GM21526 (cell line): ENCODE measurements around the gene SPIN1.

Experiments
- ATAC-seq: cut with Tn5 transposase; IDR thresholded peaks from one replicate; pipeline ENCODE4 v1.9.1; 2021; ENCODE audit warnings: moderate library complexity; ENCODE audit not compliant: unreplicated experiment, low FRiP score

The SPIN1 gene

GRCh38 chr9:88429595-88430430, 41.6 kb downstream of the SPIN1 start:
- ATAC-seq = no peak

DNA sequence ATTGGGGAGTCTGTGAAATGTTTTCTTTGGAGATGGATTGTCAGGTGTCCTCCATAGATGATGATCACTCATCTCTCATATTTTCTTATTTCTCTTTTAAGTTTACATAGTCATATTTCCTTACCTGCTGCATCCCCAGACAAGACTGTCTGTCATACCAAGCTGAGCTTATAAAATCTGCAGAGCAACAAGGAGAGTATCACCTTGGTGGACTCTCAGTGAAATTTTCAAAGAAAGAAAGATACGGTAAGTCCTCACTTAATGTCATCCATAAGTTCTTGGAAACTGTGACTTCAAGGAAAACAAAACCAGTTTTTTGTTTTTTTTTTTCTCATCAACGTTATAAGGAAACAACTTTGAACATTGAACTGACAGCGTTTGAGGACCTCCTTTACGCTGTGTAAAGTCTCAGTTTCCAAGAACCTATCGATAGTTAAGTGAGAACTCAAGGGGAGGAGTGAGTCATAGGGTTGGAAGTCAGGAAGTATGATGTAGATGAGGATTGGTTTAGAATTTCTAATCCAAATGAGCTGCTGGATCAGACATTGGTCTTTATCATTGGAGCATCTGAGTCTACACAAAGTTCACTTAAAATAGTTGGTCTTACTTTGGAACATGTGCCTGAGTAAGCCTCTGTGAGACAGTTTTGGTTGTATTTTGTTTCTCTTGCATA, 45.5 kb downstream of the SPIN1 start:
- ATAC-seq = no peak

- ATAC-seq = no peak
Measured at GRCh38 chr9:88435336-88435735, 47.1 kb downstream of the SPIN1 start.

GRCh38 chr9:88436379-88436778, 48.1 kb downstream of the SPIN1 start:
- ATAC-seq = no peak

DNA sequence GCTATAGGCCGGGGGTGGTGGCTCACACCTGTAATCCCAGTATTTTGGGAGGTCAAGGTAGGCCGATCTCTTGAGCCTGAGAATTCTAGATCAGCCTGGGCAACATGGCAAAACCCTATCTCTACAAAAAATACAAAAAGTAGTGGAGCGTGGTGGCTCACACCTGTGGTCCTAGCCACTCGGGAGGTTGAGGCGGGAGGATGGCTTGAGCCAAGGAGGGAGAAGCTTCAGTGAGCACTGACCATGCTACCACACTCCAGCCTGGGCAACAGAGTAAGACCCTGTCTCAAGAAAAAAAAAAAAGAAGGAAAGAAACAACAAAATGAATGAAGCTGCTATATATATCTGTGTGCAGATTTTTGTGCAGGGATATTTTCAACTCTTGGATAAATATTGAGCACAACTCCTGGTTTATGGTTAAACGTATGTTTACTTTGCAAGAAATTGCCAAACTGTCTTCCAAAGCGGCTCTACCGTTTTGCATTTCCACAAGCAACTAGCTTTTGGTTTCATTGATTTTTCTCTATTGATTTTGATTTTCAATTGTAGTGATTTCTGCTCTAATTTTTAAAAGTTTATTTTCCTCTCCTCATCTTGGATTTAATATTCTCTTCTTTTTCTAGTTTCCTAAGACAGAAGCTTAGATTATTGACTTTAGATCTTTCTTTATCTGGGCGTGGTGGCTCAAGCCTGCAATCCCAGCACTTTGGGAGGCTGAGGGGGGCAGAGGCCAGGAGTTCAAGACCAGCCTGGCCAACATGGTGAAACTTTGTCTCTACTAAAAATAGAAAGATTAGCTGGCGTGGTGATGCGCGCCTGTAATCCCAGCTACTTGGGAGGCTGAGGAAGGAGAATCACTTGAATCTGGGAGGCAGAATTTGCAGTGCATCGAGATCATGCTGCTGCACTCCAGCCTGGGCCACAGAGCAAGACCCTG, 49.2 kb downstream of the SPIN1 start:
- no peak for ATAC-seq

DNA sequence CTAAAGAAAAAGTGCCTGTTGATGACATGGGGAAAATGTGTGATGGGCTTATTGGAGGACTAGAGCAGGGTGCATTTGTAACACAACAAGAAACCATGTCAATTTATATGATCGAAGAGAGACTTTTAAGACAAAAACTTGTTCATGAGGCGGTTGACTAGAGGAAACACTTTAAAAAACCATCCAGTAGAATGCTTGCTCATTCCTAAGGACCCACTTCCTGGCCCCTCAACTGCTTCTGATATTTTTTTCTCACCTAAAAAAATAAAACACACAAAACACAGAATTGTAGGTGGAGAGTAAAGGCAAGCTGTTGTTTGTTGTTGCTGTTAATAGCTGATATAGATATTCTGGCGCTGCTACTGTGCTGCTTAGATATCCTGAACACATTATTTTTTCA, 50.6 kb downstream of the SPIN1 start:
- ATAC-seq = no peak

DNA sequence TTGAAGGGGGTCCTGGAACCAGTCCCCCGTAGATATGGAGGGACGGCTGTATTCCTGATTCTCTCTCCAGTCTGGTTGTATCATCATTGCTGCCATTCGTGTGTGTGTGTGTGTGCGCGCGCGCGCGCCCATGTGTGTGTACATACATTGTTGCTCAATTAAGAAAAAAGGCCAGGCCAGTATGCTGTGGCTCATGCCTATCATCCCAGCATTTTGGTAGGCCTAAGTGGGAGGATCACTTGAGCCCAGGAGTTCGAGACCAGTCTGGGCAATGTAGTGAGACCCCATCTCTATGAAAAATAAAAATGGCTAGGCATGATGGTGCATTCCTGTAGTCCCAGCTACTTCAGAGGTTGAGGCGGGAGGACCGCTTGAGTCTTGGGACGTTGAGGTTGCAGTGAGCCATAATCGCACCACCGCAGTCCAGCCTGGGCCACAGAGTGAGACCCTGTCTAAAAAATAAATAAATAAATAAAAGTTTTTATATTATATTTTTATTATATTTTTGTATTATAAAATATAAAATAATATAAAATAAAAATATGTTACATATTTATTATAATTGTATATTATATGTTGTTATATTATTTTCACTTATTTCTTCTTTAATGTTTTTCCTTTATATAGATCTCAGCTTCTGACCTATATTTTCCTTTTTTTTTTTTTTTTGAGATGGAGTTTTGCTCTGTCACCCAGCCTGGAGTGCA, 53.2 kb downstream of the SPIN1 start:
- ATAC-seq = no peak

GRCh38 chr9:88443480-88444113, 55.4 kb downstream of the SPIN1 start:
- ATAC-seq = no peak

GRCh38 chr9:88446728-88447127, 58.5 kb downstream of the SPIN1 start:
- ATAC-seq = no peak

DNA sequence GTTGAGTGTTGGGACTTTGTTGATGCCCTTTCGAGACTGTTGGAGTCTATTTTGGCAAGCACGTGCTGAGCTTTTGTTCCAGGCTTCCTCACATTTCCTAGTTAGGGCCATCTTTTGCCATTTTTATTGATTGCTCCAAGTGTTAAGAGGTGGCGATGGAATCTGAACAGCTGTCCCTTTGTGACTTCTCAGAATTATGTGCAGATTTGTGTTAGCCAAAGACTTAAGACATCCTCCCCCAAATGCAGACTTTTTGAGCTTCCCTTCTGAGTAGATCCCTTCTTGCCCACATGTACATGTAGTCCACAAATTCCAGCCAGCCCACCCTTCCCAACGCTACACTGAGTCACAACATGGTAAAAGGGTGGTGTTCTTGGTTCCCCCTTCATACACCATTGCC, 59.2 kb downstream of the SPIN1 start:
- ATAC-seq = no peak

GRCh38 chr9:88451160-88451559, 62.9 kb downstream of the SPIN1 start:
- ATAC-seq = no peak

DNA sequence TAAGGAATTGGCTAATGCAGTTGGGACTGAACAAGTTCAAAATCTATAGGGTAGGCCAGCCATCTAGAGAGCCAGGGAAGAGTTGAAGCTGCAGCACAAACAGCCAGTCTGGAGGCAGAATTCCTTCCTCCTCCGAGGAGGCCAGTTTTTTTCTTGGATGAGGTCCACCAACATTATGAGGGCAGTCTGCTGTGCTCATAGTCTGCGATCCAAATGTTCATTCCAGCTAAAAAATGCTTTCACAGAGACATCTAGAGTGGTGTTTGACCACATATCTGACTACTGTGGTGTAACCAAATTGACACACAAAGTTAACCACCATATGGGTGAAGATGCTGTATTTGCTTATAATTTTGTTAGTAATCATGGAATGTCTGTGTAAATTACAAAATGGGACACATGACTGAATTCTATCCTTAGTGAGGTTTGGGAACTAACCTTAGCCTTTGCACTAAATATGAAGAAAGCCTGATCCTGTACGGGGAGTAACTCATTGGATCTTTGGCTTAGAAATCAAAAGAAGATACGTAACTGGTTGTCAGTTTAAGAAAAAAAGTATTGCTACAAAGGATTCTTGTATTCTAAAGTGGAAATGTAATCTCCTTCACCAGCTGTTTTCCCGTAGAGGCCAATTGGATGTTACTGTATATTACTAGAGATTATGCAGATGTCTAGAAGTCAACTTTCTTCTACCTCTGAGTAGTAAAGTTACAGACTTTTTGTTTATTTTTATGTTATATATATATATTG, 70.6 kb downstream of the SPIN1 start:
- no peak for ATAC-seq

GRCh38 chr9:88460587-88461332, 72.5 kb downstream of the SPIN1 start:
- ATAC-seq = no peak

- ATAC-seq = no peak
Measured at GRCh38 chr9:88462191-88462590, 73.9 kb downstream of the SPIN1 start.

DNA sequence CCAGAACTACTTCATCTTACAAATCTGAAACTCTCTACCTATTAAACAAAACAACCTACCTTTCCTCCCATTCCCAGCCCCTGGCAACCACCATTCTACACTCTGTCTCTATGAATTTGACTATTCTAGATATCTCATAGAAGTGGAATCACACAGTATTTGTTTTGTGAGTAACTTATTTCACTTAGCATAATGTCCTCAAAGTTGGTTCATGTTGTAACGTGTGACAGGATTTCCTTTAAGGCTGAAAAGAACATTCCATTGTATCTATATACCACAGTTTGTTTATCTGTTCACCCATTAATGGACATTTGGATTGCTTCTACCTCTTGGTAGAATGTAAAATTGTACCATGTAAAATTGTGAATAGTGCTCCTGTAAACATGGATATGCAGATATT, 76.6 kb downstream of the SPIN1 start:
- no peak for ATAC-seq

- no peak for ATAC-seq
Measured at GRCh38 chr9:88468226-88468625, 80.0 kb downstream of the SPIN1 start.

DNA sequence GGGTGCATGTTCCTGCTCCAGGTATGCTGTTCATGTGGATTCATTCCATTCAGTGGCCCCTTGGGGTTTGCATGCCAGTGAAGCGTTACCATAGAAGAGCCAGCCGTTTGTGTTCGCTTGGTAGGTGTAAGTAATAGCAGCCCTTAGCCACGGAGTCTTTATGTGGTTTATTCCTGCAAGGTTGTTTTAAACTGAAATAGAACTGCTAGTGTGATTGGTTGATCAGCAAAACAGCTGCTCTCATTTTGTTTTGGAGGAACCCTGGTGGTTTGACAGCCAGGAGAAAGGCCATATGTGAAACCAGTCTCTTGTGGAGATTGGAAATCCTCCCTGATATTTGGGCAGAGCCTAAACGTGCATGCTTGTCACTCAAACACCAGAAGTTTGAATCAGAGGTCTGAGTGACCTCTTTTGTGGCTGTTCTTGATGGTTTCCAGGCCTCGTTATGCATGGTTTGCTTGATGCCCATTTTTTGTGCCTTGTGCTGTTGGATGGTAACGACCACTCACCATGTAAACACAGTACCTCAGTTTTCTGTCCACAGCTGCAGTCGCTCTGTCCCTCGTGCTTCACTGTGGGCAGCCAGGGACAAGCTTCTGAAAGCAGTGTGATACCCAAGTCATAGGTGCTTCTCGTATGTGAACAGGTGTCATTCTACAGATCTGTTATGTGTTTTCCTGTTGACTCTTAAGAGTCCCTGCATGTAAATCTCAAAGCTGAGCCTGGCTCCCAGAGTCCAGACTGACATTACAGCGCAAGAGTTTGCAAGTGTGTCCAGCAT, 88.4 kb downstream of the SPIN1 start:
- ATAC-seq = no peak

DNA sequence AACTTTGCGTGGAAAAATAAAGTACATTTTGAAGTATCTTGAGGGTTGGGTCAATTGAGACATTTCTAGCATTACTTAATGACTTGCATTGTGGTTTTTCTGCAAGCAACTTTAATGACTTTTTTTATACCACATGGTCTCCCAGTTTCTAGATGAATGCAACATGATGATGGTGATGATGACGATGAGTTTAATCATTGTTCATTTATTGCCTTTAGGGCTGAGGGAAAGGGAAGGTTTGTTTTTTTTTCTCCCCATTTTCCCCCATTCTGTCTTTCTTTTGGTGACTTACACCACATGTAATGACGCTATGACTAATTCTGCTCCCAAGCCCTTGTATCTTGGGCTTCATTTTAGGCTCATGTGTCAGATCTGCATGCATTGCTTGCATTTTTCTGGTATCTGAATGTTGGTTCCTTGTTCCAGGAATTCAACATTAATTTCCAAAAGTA, 89.1 kb downstream of the SPIN1 start:
- ATAC-seq = no peak
